Measurements from ENCODE around the gene ABTB2. TPM values are rescaled to one million over a fixed set of nuclear protein-coding genes. Genes with fewer than 3 reads are reported as not detected.

The ABTB2 gene
- polyA plus RNA-seq, 2 of the 4 experiments (the other 2 are of a cell fraction): 8.9 to 15.4 TPM

DNA sequence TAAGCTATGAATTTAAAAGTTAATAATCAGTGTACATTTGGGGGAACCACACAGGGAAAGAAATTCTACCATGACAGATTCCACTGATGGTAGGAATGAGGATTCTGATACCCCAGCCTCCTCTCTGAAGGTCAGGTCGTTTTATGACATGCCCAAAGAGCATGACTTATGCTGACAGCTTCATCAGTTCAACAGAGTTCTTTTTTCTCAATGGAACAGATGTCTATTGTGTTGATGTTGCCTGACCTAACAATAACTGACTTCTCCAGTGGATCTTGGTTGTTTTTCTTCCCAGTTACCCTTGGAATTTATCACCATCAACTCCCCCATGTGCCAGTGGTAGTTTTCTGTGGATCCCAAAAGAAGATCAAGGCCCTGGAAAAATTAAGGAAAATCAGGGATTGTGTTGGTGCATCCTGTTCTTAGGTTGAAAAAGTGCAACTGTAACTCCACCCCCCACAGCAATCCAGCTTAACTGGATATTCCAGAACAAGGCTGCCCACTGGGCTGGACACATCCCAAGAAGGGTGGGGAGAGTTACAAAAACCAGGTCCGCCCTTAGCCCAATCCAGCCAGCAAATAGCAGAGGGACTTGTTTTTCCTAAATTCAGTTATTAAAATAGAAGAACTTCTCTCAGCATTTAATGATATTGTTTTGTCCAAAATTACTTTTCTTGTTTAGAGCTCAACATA lies 49.5 kb upstream of the ABTB2 start (continued):
- TF ChIP-seq, protein P1, sequence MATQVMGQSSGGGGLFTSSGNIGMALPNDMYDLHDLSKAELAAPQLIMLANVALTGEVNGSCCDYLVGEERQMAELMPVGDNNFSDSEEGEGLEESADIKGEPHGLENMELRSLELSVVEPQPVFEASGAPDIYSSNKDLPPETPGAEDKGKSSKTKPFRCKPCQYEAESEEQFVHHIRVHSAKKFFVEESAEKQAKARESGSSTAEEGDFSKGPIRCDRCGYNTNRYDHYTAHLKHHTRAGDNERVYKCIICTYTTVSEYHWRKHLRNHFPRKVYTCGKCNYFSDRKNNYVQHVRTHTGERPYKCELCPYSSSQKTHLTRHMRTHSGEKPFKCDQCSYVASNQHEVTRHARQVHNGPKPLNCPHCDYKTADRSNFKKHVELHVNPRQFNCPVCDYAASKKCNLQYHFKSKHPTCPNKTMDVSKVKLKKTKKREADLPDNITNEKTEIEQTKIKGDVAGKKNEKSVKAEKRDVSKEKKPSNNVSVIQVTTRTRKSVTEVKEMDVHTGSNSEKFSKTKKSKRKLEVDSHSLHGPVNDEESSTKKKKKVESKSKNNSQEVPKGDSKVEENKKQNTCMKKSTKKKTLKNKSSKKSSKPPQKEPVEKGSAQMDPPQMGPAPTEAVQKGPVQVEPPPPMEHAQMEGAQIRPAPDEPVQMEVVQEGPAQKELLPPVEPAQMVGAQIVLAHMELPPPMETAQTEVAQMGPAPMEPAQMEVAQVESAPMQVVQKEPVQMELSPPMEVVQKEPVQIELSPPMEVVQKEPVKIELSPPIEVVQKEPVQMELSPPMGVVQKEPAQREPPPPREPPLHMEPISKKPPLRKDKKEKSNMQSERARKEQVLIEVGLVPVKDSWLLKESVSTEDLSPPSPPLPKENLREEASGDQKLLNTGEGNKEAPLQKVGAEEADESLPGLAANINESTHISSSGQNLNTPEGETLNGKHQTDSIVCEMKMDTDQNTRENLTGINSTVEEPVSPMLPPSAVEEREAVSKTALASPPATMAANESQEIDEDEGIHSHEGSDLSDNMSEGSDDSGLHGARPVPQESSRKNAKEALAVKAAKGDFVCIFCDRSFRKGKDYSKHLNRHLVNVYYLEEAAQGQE (IDR thresholded peaks at IDR 0.05): no peak
- TF ChIP-seq POLR2A (IDR thresholded peaks at IDR 0.05; ENCODE audit: low read length) (no peak), SMC3 (IDR thresholded peaks at IDR 0.05) (no peak), NPAS2 (CRISPR knock-in tag; IDR thresholded peaks at IDR 0.05; ENCODE audit: borderline replicate concordance) (no peak), MAZ (IDR thresholded peaks at IDR 0.05; ENCODE audit: borderline replicate concordance, low read depth, low read length) (no peak), ESRRA (IDR thresholded peaks at IDR 0.05; ENCODE audit: borderline replicate concordance, low read length) (no peak), JUN (IDR thresholded peaks at IDR 0.05) (no peak), MAFK (IDR thresholded peaks at IDR 0.05; ENCODE audit: partially characterized antibody) (no peak), CHD4 (IDR thresholded peaks at IDR 0.05; ENCODE audit: borderline replicate concordance) (no peak)

DNA sequence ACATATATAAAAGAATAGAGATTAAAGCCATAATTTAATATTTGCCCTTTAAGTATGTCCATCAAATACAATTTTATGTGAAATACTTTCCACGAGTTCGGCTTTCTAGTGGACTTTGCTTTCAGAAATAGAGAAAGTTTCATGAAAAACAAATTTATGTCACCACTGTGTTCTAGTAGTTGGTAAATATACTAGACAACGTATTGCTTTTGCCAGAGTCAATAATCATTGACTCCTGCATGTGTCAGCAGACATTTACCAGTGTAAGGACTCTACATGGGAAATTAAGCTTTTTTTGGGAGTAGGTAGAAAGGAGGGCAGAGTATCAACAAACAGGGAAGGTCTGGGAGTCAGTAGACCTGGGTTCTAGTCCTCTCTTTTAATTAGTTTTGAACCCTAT lies 48.6 kb upstream of the ABTB2 start:
- no peak for ATAC-seq
- TF ChIP-seq CBX8 (IDR thresholded peaks at IDR 0.05) (no peak), RCOR1 (IDR thresholded peaks at IDR 0.05; ENCODE audit: low read depth, low read length) (no peak), BHLHE40 (IDR thresholded peaks at IDR 0.05; ENCODE audit: low read depth, low read length) (no peak), NR3C1 (IDR thresholded peaks at IDR 0.05) (no peak), GATA3 (IDR thresholded peaks at IDR 0.05; ENCODE audit: borderline replicate concordance) (no peak), RNF2 (IDR thresholded peaks at IDR 0.05; ENCODE audit: borderline replicate concordance, low read depth) (no peak), ESRRA (IDR thresholded peaks at IDR 0.05; ENCODE audit: borderline replicate concordance, low read length) (no peak), MYC (IDR thresholded peaks at IDR 0.05; ENCODE audit: borderline replicate concordance, low read length) (no peak), ZNF302 (CRISPR knock-in tag; IDR thresholded peaks at IDR 0.05) (no peak), FOXS1 (CRISPR knock-in tag; IDR thresholded peaks at IDR 0.05) (no peak), CHD2 (IDR thresholded peaks at IDR 0.05; ENCODE audit: low read length, partially characterized antibody) (no peak), POLR2AphosphoS2 (conservative IDR thresholded peaks at IDR 0.05; ENCODE audit: low read length) (no peak), MAFK (IDR thresholded peaks at IDR 0.05; ENCODE audit: partially characterized antibody) (no peak)
- TF ChIP-seq, protein P2, sequence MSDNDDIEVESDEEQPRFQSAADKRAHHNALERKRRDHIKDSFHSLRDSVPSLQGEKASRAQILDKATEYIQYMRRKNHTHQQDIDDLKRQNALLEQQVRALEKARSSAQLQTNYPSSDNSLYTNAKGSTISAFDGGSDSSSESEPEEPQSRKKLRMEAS (IDR thresholded peaks at IDR 0.05): no peak
- TF ChIP-seq, protein P1 (IDR thresholded peaks at IDR 0.05): no peak
- TF ChIP-seq, protein P3, sequence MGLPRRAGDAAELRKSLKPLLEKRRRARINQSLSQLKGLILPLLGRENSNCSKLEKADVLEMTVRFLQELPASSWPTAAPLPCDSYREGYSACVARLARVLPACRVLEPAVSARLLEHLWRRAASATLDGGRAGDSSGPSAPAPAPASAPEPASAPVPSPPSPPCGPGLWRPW (IDR thresholded peaks at IDR 0.05): no peak
- TF ChIP-seq, protein P4, sequence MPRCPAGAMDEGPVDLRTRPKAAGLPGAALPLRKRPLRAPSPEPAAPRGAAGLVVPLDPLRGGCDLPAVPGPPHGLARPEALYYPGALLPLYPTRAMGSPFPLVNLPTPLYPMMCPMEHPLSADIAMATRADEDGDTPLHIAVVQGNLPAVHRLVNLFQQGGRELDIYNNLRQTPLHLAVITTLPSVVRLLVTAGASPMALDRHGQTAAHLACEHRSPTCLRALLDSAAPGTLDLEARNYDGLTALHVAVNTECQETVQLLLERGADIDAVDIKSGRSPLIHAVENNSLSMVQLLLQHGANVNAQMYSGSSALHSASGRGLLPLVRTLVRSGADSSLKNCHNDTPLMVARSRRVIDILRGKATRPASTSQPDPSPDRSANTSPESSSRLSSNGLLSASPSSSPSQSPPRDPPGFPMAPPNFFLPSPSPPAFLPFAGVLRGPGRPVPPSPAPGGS (IDR thresholded peaks at IDR 0.05): no peak
- FAIRE-seq: no peak
- no peak overlapping the region for H3K27ac ChIP-seq
- no peak overlapping the region for H3K4me3 ChIP-seq
- POLR2A ChIA-PET: no interaction called here
- H3K4me2 ChIP-seq: no peak overlapping the region
- 44% methylated on average over 3 of the region's 3 CpGs for WGBS (ENCODE audit: missing lambda C conversion rate)
- H3K9me3 ChIP-seq: no peaks in the 10 kb centered on the region
- no peak for DNase-seq (ENCODE audit: low read depth in 1 of 2, low spot score in 1 of 2)
- CTCF ChIA-PET: interaction anchor here (1.2 to 1.3 kb wide), 2 partner anchors 11 to 86 kb away, joined by 3 to 5 read pairs; no protein-coding TSS in a partner anchor
- H3K4me1 ChIP-seq: no peaks in the 10 kb centered on the region

Data from A549 (cell line).